Measurements from ENCODE around the gene PLCXD1.

GRCh38 chrX:267771-268261 is 13.4 kb upstream of the PLCXD1 start:
- TF ChIP-seq POLR2A (IDR thresholded peaks at IDR 0.05) (no peak), CTCF (IDR thresholded peaks at IDR 0.05) (no peak)

All from tibial nerve (tissue), 3 donors.